Activated B cell treated with CpG ODN at 0.5 μM for 24 hours (primary cell): ENCODE results near the gene OSBPL6. TPM values are rescaled to one million over a fixed set of nuclear protein-coding genes. Genes with fewer than 3 reads are reported as not detected.

Source experiments
- ATAC-seq: fragments of 200-7000 bp; cut with Tn5 transposase; one replicate; pipeline ENCODE4 v1.10.0; 2021; ENCODE audit warnings: low read depth, mild to moderate bottlenecking, moderate library complexity
- CTCF ChIA-PET: fragments of 350-600 bp; sonication (Branson Sonifier 250); formaldehyde crosslinking; loops from one replicate; lab custom pipeline; 2021; ENCODE audit warnings: antibody characterized with exemption; lab: Charles Lee
- POLR2A ChIA-PET: fragments of 350-600 bp; sonication (Branson Sonifier 250); formaldehyde crosslinking; loops from one replicate; lab custom pipeline; 2021; ENCODE audit warnings: antibody characterized with exemption; lab: Charles Lee
- DNase-seq: peaks from one replicate; pipeline ENCODE4 v3.0.0; 2022
- H3K27ac Mint-ChIP-seq: one replicate; pipeline ENCODE4 v1.8.0; 2020; ENCODE audit warnings: mixed read lengths
- H3K27me3 Mint-ChIP-seq: one replicate; pipeline ENCODE4 v1.8.0; 2021; ENCODE audit warnings: mixed read lengths
- H3K36me3 Mint-ChIP-seq: one replicate; pipeline ENCODE4 v1.8.0; 2021; ENCODE audit warnings: low read depth, mixed read lengths
- H3K4me1 Mint-ChIP-seq: one replicate; pipeline ENCODE4 v1.8.0; 2021; ENCODE audit warnings: mixed read lengths
- H3K4me3 Mint-ChIP-seq: one replicate; pipeline ENCODE4 v1.8.0; 2020; ENCODE audit warnings: mild to moderate bottlenecking, mixed read lengths
- H3K9me3 Mint-ChIP-seq: one replicate; pipeline ENCODE4 v1.8.0; 2020; ENCODE audit warnings: mixed read lengths
- intact Hi-C: fragments of 100-400 bp; cut with micrococcal nuclease; formaldehyde crosslinking; loops from one replicate; pipeline ENCODE4 v1.15.1; 2024
- total RNA-seq: library from RNA; stranded (reverse); gene quantifications from 2 replicates; pipeline ENCODE4 v1.2.3, GENCODE V29; 2022
- TF ChIP-seq, protein P1 (sequence below): fragments of 200-600 bp; IDR thresholded peaks from one replicate; pipeline ENCODE4 v1.8.0; 2022; ENCODE audit warnings: antibody characterized with exemption, mild to moderate bottlenecking

The OSBPL6 gene
- total RNA-seq, 1 donor from 2014 or later: not detected

DNA sequence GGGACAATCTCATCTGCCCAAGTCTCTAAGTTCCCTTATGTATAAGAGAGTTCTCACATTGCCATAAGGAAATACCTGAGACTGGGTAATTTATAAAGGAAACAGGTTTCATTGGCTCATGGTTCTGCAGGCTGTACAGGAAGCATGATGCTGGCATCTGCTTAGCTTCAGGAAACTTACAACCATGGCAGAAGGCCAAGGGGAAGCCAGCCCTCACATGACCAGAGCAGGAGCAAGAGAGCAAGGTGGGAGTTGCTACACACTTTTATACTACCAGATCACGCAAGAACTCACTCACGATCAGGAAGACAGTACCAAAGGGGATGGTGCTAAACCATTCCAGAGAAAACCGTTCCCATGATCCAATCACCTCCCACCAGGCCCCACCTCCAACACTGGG lies 182.7 kb downstream of the OSBPL6 start:
- Mint-ChIP-seq H3K4me1 (no peaks in the 10 kb centered on the region), H3K9me3 (no peaks in the 10 kb centered on the region), H3K27ac (no peak overlapping the region), H3K4me3 (no peak overlapping the region), H3K36me3 (no peaks in the 10 kb centered on the region), H3K27me3 (peaks cover 25% of the 10 kb centered on the region)
- DNase-seq (no peak), ATAC-seq (no peak)
- TF ChIP-seq, protein P1, sequence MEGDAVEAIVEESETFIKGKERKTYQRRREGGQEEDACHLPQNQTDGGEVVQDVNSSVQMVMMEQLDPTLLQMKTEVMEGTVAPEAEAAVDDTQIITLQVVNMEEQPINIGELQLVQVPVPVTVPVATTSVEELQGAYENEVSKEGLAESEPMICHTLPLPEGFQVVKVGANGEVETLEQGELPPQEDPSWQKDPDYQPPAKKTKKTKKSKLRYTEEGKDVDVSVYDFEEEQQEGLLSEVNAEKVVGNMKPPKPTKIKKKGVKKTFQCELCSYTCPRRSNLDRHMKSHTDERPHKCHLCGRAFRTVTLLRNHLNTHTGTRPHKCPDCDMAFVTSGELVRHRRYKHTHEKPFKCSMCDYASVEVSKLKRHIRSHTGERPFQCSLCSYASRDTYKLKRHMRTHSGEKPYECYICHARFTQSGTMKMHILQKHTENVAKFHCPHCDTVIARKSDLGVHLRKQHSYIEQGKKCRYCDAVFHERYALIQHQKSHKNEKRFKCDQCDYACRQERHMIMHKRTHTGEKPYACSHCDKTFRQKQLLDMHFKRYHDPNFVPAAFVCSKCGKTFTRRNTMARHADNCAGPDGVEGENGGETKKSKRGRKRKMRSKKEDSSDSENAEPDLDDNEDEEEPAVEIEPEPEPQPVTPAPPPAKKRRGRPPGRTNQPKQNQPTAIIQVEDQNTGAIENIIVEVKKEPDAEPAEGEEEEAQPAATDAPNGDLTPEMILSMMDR: no peak
- intact Hi-C loops: no loop called here
- POLR2A ChIA-PET: no interaction called here
- CTCF ChIA-PET: no interaction called here

DNA sequence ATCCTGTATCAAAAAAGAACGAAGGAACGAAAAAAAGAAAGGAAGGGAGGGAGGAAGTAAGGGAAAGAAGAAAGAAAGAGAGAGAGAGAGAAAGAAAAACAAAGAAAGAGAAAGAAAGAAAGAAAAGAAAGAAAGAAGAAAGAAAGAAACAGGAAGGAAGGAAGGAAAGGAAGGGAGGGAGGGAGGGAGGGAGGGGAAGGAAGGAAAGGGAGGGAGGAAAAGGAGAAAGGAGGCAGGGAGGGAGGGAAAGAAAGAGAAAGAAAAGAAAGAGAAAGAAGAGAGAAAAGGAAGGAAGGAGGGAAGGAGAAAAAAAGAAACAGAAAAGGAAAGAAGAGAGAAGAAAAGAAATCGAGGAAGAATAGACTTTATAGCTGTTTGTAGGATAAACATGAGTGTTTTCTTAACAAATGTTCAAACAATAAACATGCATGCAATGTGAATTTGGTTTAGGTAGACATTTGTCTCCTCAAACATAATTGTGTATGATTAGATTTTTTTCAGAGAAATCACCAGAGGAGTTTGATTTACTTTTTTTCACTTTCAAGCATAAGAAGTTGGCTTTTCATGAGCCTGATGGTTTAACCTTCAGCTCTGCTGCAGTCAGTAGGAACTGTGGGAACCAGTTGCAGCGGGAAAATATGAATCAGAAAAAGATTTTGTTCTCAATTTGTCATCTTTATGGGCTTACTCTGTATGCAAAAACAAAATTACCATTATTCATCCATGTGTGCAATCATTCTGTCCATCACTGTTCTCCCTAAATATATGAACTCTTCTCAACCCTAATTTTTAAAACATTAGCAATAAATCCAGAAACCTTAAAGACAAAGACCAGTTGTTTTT lies 185.1 kb downstream of the OSBPL6 start:
- DNase-seq: no peak
- Mint-ChIP-seq H3K36me3 (no peaks in the 10 kb centered on the region), H3K27me3 (peaks cover 19% of the 10 kb centered on the region), H3K9me3 (no peaks in the 10 kb centered on the region), H3K27ac (no peak overlapping the region), H3K4me3 (no peak overlapping the region), H3K4me1 (no peaks in the 10 kb centered on the region)
- ChIA-PET POLR2A (no interaction called here), CTCF (no interaction called here)
- ATAC-seq: no peak
- intact Hi-C loops: loop anchor here (5.0 kb wide), 1 partner anchor 1083 kb away; no protein-coding TSS in a partner anchor
- TF ChIP-seq, protein P1: no peak

DNA sequence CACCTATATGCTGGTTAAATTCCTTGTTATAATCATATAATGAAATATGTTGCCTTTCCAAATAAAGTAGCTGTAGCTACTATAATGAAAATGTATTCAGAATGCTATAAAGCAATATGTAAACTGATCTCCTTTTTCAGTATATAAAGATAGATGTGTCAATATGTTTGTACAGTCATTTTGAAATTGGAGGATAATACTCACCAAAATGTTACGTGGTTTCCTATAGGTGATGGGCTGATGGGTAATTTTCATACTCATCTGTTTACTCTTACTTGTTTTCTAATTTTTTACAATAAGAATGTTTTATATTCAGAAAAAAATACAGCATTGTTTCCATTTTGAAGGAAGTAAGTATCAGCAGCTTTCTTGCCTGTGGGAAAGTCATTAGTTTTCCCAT lies 186.5 kb downstream of the OSBPL6 start:
- Mint-ChIP-seq H3K27me3 (peaks cover 16% of the 10 kb centered on the region), H3K36me3 (no peaks in the 10 kb centered on the region), H3K9me3 (no peaks in the 10 kb centered on the region), H3K27ac (no peak overlapping the region), H3K4me3 (no peak overlapping the region), H3K4me1 (no peaks in the 10 kb centered on the region)
- DNase-seq (no peak), ATAC-seq (no peak)
- ChIA-PET POLR2A (no interaction called here), CTCF (interaction anchor here (0.6 kb wide), 1 partner anchor 16 kb away, joined by 3 read pairs; no protein-coding TSS in a partner anchor)
- intact Hi-C loops: loop anchor here (5.0 kb wide), 1 partner anchor 1082 kb away; no protein-coding TSS in a partner anchor
- TF ChIP-seq, protein P1: no peak

DNA sequence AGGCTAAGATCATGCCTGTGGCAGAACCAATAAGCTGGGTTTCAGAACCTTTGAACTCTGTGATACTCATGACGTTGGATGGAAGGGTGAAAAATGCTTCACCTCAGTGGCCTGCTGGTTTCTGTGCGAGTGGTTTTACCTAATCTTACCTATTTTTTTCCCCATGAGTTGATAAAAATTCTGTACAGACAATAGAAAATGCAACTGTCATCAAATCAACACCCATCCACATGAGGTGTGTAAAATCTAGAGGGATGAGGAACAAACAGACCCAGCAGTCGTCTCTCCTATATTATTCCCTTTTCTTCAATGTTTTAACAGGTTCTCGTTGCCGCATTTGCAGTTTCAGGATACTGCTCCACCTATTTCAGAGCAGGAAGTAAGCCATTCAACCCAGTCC lies 189.4 kb downstream of the OSBPL6 start:
- no peak for DNase-seq
- ChIA-PET POLR2A (no interaction called here), CTCF (interaction anchor here (1.8 kb wide), 1 partner anchor 14 kb away, joined by 7 read pairs; no protein-coding TSS in a partner anchor)
- no peaks in the 10 kb centered on the region for H3K36me3 Mint-ChIP-seq
- no peak overlapping the region for H3K4me3 Mint-ChIP-seq
- TF ChIP-seq, protein P1: no peak
- no peak for ATAC-seq
- no peaks in the 10 kb centered on the region for H3K4me1 Mint-ChIP-seq
- H3K27me3 Mint-ChIP-seq: peaks cover 3% of the 10 kb centered on the region
- H3K9me3 Mint-ChIP-seq: no peaks in the 10 kb centered on the region
- H3K27ac Mint-ChIP-seq: no peak overlapping the region
- intact Hi-C loops: loop anchor here (5.0 kb wide), 1 partner anchor 1079 kb away; no protein-coding TSS in a partner anchor

DNA sequence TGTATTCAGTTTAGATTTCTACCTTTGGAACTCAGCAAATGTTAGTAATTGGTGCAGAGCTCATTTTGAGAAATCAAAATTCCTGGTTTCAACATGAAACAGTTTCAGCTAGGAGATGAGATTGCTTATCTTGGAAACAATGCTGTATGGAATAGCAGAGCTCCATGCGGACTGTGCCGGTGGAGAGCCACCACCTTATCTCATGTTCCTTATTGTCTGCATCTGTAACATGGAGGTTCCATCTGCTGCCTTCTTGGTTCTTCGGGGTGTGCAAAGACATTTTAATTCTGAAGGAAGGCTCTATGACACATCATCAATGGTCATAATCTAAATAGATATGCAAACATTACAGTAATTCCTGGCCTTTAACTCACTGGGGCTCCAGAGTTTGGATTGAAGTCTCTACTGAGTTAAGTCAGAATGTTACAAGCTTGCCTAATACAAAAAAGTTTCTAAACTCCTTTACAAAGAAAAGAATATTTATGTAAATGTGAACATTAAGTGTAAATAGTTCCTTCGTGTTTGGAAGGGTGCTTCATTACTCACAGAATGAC lies 191.4 kb downstream of the OSBPL6 start:
- TF ChIP-seq, protein P1: no peak
- Mint-ChIP-seq H3K27ac (no peak overlapping the region), H3K36me3 (no peaks in the 10 kb centered on the region), H3K27me3 (peaks cover 1% of the 10 kb centered on the region), H3K4me3 (no peak overlapping the region), H3K4me1 (no peaks in the 10 kb centered on the region), H3K9me3 (no peaks in the 10 kb centered on the region)
- ChIA-PET CTCF (interaction anchor here (1.2 kb wide), 1 partner anchor 10 kb away, joined by 3 read pairs; no protein-coding TSS in a partner anchor), POLR2A (no interaction called here)
- no peak for ATAC-seq
- intact Hi-C loops: no loop called here
- no peak for DNase-seq
